Mesenteric fat pad (tissue), 1 donor: ENCODE data around the gene SLX4. TPM values are rescaled to one million over a fixed set of nuclear protein-coding genes. Genes with fewer than 3 reads are reported as not detected.
A peak's percentile ranks its signal among the peaks of the same experiment; 100 is the strongest.
"Not testable (repeated sequence)": the region's sequence is repeated elsewhere in the genome, so short reads cannot be mapped to it uniquely, and the experiment has no call there.

Source experiments
- DNase-seq: peaks from one replicate; pipeline ENCODE4 v3.0.0-alpha.2; 2020; ENCODE audit warnings: low spot score
- long read RNA-seq: library from polyadenylated mRNA; unstranded; transcript quantifications from one replicate; pipeline ENCODE4 v2.0.0, GENCODE V29; 2020
- total RNA-seq: library from RNA; stranded (reverse); fragmentation: NEBNext Ultra II Directional; extraction: Animal tissue kit (Norgen Biotek cat#: 25700); gene quantifications from one replicate; pipeline ENCODE4 v1.2.1, GENCODE V29; 2021
- donor health status: DM: yes; HTN: yes; CAD: no.

Gene SLX4, protein sequence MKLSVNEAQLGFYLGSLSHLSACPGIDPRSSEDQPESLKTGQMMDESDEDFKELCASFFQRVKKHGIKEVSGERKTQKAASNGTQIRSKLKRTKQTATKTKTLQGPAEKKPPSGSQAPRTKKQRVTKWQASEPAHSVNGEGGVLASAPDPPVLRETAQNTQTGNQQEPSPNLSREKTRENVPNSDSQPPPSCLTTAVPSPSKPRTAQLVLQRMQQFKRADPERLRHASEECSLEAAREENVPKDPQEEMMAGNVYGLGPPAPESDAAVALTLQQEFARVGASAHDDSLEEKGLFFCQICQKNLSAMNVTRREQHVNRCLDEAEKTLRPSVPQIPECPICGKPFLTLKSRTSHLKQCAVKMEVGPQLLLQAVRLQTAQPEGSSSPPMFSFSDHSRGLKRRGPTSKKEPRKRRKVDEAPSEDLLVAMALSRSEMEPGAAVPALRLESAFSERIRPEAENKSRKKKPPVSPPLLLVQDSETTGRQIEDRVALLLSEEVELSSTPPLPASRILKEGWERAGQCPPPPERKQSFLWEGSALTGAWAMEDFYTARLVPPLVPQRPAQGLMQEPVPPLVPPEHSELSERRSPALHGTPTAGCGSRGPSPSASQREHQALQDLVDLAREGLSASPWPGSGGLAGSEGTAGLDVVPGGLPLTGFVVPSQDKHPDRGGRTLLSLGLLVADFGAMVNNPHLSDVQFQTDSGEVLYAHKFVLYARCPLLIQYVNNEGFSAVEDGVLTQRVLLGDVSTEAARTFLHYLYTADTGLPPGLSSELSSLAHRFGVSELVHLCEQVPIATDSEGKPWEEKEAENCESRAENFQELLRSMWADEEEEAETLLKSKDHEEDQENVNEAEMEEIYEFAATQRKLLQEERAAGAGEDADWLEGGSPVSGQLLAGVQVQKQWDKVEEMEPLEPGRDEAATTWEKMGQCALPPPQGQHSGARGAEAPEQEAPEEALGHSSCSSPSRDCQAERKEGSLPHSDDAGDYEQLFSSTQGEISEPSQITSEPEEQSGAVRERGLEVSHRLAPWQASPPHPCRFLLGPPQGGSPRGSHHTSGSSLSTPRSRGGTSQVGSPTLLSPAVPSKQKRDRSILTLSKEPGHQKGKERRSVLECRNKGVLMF (N-terminal part only)
- total RNA-seq, result 4.4 TPM
- long read RNA-seq, partial matches to known transcripts, result 5 of 9 reads
- long read RNA-seq, other reads (novel, unspliced or antisense), result 4 of 9 reads

DNA sequence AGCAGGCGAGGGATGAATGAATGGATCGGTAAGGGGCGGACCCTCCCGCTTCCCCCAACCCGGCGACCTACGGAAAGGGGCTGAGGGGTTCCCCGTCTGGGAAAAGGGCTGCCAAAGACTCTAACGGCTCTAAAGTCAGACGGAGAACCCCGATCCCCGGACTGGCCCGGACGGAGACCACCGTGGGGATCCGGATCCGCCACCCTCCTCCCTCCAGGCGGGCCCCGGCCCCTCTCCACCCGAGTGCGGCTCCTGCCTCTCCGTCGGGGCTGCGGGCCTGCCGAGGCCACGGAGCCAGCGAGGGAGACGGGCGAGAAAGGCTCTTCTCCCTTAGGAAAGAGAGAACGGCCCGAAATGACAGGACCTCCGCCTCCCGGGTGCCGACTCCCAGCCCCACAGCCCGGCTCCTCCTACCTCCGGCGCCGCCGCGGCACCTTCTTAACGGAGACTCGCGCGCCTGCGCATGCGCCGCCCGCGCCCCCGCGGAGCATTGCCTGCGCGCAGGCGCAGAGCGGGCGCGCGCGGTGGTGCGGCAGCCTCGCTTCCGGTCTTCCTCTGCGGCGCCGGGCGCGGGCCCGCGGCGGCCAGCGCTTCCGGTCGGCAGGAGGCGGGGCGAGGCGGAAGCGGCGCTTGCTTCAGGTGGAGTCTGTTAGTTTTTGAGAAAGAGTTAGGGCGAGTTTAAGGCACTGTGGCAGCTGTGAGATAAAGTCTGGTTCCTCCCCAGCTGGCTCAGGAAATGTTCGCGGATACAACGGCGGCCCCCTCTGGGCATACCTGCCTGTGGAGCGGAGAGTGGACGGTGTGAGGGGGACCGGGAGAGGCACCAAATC is at the start of gene SLX4:
SLX4 (minus strand) TSS at position 461 of the 830 bp plus-strand sequence. CDS start 2,642 bp downstream, outside the sequence.
- DNase-seq, result peak; percentile 97

DNA sequence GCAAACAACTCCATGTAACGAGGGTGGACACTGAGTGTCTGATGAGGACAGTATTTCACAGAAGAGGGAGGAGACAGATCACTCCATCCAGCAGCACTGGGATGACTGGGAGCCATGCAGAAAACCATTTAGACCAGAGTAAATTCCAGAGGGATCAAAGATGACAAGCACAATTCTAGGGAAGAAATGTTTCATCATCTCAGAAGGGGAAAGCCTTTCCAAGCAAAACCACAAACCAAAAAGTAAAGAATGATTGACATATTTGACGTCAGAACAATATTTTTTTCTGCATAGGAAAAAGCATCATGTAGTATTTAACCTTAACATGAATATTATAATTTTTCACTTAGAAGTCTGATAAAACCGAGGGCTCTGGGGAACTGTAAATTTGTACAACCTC is 47.8 kb upstream of the SLX4 start:
- DNase-seq, result no peak

DNA sequence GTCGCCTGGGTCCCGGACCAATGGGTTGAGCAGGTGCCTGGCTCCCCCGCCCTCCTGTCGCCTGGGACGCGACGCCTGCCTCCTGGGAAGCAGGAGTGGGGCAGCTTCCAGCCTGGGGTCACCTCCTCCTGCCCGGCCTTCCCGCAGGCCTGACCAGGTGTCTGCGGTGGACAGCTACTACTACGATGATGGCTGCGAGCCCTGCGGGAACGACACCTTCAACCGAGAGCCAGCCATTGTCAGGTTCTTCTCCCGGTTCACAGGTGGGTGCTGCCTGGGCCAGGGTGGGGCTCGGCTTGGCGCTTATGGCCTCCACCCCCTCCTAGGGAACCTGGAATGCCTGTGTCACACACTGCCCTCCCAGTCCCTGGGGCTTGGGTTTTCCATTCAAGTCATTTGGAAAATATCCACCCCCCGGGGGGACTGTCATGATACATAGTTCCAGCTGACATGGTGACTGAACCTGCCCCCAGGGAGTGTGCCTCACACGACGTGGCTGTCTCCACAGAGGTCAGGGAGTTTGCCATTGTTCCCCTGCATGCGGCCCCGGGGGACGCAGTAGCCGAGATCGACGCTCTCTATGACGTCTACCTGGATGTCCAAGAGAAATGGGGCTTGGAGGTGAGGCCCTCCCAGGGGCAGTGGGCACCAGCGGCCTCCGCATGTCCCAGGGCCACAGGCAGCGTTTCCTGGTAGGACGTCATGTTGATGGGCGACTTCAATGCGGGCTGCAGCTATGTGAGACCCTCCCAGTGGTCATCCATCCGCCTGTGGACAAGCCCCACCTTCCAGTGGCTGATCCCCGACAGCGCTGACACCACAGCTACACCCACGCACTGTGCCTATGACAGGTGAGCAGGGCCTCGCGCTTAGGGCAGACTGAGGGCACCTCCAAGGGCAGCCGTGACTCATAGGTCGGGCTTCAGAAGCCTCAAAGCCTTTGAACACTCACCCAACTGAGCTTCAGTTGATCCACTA is 45.4 kb upstream of the SLX4 start:
- DNase-seq, result no peak

DNA sequence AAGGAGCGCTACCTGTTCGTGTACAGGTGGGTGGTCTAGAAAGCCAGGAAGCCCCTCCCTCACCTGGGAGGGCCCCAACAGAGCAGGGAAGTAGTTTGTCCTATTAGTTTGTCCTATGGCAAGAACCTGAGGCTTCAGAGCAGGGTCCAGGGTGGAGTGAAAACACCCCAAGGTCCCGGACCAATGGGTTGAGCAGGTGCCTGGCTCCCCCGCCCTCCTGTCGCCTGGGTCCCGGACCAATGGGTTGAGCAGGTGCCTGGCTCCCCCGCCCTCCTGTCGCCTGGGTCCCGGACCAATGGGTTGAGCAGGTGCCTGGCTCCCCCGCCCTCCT is 44.7 kb upstream of the SLX4 start:
- not testable (repeated sequence) for DNase-seq

DNA sequence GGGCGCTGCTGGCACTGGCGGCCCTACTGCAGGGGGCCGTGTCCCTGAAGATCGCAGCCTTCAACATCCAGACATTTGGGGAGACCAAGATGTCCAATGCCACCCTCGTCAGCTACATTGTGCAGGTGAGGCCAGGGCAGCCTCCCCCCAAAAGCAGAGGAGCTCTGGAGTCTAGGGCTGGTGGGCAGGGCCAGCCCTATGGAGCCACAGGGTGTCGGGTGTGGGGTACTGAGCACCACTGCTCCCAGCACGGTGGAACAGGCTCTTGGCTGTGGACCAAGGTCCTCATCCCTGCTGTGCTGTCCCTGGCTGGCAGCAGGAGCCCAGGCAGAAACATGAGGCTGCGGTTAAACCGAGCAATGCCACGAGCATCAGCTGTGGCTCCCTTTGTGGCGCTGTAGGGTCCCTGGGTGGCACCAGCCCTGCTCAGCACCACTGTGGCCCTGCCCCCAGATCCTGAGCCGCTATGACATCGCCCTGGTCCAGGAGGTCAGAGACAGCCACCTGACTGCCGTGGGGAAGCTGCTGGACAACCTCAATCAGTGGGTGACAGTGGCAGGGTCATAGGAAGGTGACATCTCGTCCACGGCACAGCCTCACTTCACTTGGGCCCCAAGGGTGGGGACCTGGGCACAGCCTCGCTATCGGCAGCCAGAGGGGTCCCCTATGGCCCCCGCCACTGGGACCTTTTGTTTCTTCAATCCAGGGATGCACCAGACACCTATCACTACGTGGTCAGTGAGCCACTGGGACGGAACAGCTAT is 44.2 kb upstream of the SLX4 start:
- DNase-seq, result no peak

DNA sequence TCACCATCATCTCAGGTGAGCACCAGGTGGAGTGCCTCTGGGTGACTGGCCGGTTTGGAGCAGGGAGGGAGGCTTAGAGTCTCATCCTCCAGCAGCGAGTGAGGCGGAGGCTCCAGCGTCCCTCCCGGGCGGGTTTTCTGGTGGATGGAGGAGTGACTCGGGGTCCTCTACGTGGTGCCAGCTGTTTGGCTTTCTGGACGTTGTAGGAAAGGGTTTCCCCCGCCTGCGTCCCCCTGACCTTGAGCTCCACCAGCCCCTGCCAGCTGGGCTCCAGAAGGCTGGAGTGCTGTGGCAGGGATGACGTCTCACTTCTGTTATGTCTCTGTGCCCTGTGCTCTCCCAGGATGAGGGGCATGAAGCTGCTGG is 43.6 kb upstream of the SLX4 start:
- no peak for DNase-seq

DNA sequence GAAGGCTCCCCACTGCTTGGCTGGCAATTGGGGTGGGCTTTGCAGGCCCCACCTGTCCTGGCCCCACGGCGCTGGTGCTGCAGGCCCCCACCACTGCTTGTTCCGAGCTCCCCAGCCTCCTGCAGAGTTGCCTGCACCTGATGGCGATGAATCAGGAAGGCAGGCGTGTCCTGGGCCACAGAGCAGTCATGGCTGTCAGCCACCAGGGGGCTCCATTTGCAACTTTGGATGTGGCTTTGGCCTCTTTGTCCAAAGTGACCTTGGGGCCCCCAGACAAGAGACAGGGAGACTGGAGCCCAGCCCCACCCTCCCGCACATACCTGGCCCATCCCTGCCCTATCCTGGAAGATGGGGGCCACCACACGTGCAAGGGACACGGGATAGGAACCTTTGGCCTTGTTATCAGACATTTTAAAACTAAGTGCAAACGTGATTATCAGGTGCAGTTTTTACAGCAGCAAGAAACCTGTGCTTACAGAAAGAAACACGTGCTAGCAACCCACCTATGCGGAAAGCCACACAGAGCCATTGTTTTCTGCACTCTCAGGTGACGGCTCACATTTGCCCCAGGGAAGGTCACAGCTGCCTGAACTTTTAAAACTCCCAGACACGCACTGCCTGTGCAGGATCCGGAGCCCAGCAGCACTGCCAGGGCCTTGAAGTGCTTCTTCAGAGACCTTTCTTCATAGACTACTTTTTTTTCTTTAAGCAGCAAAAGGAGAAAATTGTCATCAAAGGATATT is 43.0 kb upstream of the SLX4 start, which contains the start of gene DNASE1:
DNASE1 (plus strand) TSS at position 443 of the 743 bp plus-strand sequence. CDS start 683 bp downstream, outside the sequence.
- DNase-seq, result peak; percentile 89

DNA sequence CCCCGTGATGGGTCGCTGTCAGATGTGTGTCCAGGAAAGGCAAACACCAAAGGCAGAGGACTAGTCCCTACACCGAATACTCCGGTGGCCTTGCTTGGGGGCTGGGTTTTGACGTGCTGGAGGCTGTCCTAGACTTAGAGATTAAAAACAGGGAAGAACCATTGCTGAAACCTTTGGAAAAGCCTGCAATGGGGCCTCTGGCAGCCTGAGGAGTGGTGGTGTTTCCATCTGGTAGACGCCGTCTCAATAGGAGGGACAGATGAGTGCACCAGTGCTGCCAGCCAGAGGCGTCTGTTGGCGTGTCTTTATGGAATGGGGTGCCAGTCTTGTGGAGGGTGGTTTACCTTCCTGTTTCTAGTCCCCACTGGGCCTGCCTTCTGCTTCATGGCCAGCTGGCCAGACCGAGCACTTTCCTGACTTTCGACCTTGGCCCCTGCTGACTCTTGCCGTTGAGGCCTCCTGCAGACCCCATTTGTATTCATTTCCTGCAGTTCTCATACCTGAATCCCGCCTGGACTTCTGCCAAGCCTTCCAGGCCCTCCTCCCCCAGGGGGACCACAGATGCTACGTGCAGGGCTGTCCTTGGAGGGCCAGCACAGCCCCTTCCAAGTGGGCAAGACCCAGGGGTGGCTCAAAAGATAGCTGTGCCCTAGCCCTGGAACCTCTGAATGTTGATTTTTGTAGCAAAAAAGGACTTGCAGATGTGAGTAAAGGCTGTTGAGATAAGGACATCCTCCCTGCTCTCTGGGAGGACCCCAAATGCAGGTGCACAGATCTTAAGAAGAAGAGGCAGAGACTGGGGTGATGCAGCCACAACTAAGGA is 41.2 kb upstream of the SLX4 start:
- peak; percentile 64 for DNase-seq

DNA sequence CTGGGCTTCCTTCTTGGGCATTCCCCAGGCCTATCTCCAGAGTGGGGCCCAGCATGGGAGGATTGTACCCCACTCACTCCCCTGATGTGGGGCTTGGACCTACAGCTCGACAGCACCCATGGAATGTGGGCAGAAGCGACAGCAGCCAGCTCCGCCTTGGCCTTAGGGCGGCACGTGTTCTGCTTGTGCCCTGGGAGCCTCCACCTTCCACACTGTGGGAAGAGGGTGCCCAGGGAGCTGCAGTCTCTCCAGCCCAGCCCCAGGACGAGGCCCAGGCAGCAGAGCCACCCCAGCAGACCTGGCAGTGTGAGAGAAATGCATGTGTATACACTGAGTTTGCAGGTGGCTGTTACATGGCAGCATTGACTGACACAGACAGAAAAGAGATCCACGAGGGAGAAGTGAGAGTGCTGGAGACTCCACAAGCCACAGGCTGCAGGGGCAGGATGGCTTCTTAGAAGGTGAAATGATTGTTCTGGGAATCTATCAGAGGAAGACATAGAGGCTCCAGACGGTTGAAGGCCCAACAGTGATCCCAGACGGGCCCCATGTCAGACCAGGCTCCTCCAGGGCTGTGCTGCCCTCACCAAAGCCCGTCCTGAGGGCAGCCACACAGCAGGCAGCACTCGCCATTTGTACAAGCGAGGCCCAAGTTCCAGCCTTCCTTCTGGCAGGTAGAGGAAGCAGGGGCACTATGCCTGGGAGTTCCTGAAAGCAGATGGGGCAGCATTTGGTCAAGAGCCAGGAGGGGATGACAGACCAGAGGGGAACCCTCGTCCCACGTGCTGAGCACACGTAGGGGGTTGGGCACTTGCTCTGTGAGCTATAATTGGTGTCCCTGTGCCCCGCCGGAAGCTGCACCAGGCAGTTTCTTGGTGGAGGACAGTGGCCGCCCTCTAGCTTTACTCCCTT is 40.3 kb upstream of the SLX4 start:
- DNase-seq, result peak; percentile 75

DNA sequence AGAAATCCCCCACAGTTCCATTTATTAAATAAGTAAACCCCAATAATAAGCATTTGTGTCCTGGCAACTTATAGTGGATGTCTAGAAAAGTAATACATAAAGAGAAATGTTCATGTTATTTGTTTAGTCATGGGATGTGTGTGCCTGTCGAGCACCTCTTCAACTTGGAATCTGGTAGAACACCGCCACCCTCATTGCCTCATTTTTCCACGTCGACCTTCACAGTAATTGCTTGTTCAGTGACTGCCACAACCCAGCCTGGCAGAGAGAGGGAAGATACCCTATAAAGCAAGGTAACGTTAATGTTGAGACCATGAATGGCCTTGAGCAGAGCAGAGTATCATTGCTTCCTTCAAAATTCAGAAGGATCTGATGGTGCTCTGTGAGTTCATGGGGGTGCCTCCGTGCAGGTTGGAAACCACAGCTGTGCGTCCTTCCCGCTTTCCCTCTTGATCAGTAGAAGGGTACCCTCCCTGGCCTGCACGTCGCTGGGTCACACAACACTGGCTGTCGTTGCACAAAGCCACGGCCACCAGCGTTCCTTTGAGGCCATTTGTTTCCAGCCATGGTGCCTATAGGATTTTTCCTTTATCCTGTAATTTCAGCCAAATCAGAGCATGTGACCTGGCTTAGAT is 39.3 kb upstream of the SLX4 start:
- DNase-seq, result peak; percentile 26

DNA sequence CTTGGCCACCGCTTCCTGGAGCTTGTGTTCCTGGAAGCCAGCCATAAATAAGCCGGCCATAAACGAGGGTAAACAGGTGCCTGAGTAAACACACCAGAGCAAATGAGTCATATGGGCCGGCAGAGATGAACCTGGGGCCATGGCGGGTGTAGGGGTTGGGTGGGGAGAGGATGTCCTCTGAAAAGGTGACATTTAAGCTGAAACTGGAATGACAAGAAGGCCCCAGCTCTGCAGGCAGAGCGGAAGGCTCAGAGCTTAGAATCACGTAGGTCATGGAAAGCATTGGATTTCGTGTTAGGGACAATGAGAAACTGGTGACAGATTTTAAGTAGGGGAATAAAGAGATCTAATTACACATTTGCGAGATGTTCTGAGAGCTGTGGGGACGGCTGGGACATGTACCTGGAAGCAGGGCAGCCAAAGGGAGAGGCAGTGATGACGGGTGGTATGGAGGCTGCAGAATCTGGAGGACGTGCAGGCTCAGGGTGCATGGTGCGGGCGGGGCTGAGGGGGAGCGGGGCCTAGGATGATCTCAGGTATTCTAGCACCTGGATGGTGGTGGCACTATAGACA is 35.0 kb upstream of the SLX4 start:
- peak; percentile 64 for DNase-seq

DNA sequence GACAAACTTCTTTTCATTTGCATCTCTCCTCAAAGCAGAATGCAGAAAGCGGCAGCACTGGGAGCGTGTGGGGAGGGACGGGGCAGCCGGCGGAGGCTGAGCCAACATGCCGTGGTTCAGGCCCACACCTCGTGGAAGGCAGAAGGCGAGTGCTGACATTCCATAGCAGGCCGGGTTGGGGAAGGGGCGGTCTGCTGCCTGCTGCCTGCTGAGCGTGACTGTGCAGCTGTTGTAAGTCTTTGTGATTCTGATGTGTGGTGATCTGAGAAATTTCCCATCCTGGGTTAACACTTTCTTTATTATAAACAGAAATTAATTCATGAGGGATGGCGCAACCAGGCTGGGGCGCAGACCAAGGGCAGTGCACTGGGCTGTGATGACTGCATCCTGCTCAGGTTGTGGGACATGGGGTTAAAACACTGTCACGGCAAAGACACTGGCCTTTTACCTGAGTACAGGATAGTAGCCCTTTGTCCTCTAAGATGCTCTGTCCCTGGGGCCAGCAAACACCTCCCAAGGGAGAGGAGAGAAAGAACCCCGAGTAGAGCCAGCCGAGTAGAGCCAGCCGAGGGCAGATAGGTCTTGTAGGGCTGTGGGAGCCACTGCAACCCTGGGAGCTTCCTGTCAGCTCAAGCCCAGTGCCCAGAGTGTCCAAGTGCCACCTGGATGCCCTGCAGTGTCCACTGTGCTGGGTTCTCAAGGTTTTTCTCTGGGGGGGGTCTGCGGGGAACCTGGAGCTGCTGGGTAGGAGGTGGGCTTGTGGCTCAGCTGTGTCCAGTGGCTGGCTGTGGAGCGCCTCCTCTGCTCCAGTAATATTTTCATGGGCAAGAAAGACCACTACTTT is 34.3 kb upstream of the SLX4 start:
- peak; percentile 74 for DNase-seq

DNA sequence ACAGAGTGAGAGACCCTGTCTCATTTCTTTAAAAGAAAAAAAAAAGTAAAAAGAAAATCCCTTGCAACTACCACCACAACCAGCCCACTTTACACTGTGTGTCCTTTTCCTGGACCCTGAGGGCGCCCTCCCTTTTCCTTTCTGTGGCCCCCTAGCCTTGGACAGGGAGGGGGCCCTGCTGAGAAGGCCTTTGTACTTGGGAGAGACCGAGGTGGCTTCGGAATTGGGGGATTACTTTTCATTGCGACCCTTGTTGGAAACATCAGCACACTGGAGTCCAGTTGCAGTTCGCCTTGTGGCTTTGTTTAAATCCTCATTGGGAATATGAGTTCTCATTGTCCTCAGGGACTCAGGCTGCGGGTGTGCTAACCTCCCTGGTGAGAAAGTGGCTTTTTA is 33.7 kb upstream of the SLX4 start:
- peak; percentile 45 for DNase-seq

DNA sequence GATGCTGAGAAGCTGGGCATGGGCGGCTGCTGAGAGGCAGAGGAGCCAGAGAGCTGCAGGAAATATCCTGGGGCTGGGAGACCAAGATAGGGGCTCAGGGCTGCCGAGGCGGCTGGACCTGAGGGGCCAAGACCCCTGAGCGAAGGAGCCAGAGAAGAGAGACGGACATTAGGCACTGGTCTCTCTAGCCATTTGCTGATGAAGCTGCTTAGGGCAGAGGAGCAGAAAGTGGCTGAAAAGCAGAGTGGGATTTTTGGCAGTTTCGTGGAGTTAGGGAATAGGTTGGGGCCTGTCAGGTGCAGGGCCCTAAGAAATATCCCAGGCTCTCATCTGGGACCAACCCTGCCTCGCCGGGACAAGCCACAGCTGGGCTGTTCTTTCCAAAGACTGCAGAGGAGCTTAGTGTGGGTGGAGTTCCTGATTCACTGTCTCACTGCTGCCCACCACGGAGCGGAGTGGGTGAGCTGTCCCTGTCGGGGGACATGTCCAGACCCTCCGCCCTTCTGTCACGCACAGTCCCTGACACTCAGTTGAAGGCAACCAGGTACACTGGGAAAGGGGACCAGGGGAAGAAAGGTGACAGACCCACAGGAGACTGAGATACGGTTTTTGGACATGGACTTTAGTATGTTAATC is 31.8 kb upstream of the SLX4 start:
- peak; percentile 68 for DNase-seq
